Measurements from ENCODE around the gene TM4SF4. TPM values are rescaled to one million over a fixed set of nuclear protein-coding genes. Genes with fewer than 3 reads are reported as not detected.

The TM4SF4 gene
- total RNA-seq, 1 donor from 2014 or later = not detected

GRCh38 chr3:149511040-149511626 is 36.6 kb downstream of the TM4SF4 start:
- DNase-seq (ENCODE audit: low read depth in 2 of 2) = no peak

GRCh38 chr3:149512073-149512782 is 37.7 kb downstream of the TM4SF4 start:
- peak; percentile 66 to 81 for DNase-seq (ENCODE audit: low read depth in 2 of 2)

- no peak for DNase-seq (ENCODE audit: low read depth in 2 of 2)
Measured at GRCh38 chr3:149514471-149514870, 40.0 kb downstream of the TM4SF4 start.

GRCh38 chr3:149515249-149515648 is 40.8 kb downstream of the TM4SF4 start:
- no peak for DNase-seq (ENCODE audit: low read depth in 2 of 2)

GRCh38 chr3:149516920-149517319 is 42.4 kb downstream of the TM4SF4 start:
- no peak for DNase-seq (ENCODE audit: low read depth in 2 of 2)

- DNase-seq (ENCODE audit: low read depth in 2 of 2) = no peak
Measured at GRCh38 chr3:149519912-149520311, 45.4 kb downstream of the TM4SF4 start.

- DNase-seq (ENCODE audit: low read depth in 2 of 2) = no peak
Measured at GRCh38 chr3:149523512-149524299, 49.2 kb downstream of the TM4SF4 start.

- DNase-seq (ENCODE audit: low read depth in 2 of 2) = peak; percentile 72 to 90
Measured at GRCh38 chr3:149527531-149528339, 53.2 kb downstream of the TM4SF4 start.

- DNase-seq (ENCODE audit: low read depth in 2 of 2) = peak in 1 of 2 donors; percentile 64
Measured at GRCh38 chr3:149528340-149528650, 53.8 kb downstream of the TM4SF4 start.

- DNase-seq (ENCODE audit: low read depth in 2 of 2) = no peak
Measured at GRCh38 chr3:149529099-149529498, 54.6 kb downstream of the TM4SF4 start.

- peak in 1 of 2 donors; percentile 58 for DNase-seq (ENCODE audit: low read depth in 2 of 2)
Measured at GRCh38 chr3:149532489-149533180, 58.1 kb downstream of the TM4SF4 start.

GRCh38 chr3:149534082-149534481 is 59.6 kb downstream of the TM4SF4 start:
- no peak for DNase-seq (ENCODE audit: low read depth in 2 of 2)

- no peak for DNase-seq (ENCODE audit: low read depth in 2 of 2)
Measured at GRCh38 chr3:149534671-149535332, 60.3 kb downstream of the TM4SF4 start.

GRCh38 chr3:149535333-149535685 is 60.8 kb downstream of the TM4SF4 start:
- peak in 1 of 2 donors; percentile 61 for DNase-seq (ENCODE audit: low read depth in 2 of 2)

- peak; percentile 61 to 74 for DNase-seq (ENCODE audit: low read depth in 2 of 2)
Measured at GRCh38 chr3:149536429-149536828, 61.9 kb downstream of the TM4SF4 start.

GRCh38 chr3:149538371-149538770 is 63.9 kb downstream of the TM4SF4 start:
- no peak for DNase-seq (ENCODE audit: low read depth in 2 of 2)

- peak in 1 of 2 donors; percentile 58 for DNase-seq (ENCODE audit: low read depth in 2 of 2)
Measured at GRCh38 chr3:149541091-149541491, 66.6 kb downstream of the TM4SF4 start.

GRCh38 chr3:149542375-149543312 is 68.1 kb downstream of the TM4SF4 start:
- peak in 1 of 2 donors; percentile 73 for DNase-seq (ENCODE audit: low read depth in 2 of 2)

GRCh38 chr3:149545049-149545448 is 70.6 kb downstream of the TM4SF4 start:
- DNase-seq (ENCODE audit: low read depth in 2 of 2) = no peak

- no peak for DNase-seq (ENCODE audit: low read depth in 2 of 2)
Measured at GRCh38 chr3:149547413-149547812, 72.9 kb downstream of the TM4SF4 start.
